Middle frontal gyrus (tissue), 1 donor: ENCODE data around the gene MMEL1.
"Not testable (repeated sequence)": the region's sequence is repeated elsewhere in the genome, so short reads cannot be mapped to it uniquely, and the experiment has no call there.

Experiments used
- DNase-seq: peaks from one replicate; pipeline ENCODE4 v3.0.0-alpha.2; 2015; ENCODE audit warnings: low spot score; ENCODE audit errors: extremely low spot score

The MMEL1 gene

GRCh38 chr1:2577565-2578075, 55.2 kb downstream of the MMEL1 start:
- not testable (repeated sequence) for DNase-seq

- no peak for DNase-seq
Observed at GRCh38 chr1:2575801-2576663, 56.8 kb downstream of the MMEL1 start.

- no peak for DNase-seq
Observed at GRCh38 chr1:2574350-2574749, 58.5 kb downstream of the MMEL1 start.

DNA sequence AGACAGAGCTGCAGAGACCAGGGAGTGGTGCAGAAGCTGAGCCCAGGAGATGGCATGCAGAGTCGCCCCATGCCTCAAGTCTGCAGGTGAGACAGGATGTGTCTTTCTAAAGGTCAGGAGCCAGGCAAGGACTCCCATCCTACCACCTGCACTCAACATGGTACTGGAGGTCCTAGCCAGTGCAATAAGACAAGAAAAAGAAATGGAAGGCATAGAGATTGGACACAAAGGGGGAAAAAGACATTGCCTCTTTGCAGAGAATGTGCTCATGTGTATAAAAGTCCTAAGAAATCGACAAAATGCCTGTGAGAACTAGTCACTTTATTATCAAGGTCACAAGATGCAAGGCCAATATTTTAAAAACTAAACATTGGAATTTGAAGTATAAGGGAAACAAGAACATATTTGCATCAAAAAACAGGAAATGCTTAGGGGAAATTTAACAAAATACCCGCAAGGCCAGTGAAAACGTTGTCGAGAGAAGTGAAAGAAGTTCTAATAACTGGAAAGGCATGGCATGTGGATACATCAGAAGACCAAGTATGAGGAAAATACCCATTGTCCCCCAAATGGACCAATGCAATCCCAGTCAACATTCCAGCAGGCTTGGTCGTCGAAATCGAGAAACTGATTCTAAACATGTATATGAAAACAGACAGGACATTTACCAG, 59.4 kb downstream of the MMEL1 start:
- no peak for DNase-seq

- DNase-seq = no peak
Observed at GRCh38 chr1:2571348-2571747, 61.5 kb downstream of the MMEL1 start.

DNA sequence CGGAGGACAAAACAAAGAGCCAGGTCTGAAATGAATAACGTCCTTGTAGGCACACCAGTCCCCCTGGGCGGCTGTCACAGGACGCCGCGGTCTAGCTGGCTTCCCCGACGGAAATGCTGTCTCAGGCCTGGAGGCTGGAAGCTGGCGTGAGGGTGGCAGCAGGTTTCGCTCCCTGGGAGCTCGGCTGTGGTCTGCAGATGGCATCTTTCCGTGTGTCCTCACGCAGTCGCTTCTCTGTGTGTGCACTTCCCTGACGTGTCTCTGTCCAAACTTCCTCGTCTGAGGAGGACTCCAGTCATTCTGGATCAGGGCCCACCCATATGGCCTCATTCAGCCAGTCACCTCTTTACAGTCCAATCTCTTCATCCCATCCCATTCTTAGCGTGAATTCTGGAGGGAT, 62.5 kb downstream of the MMEL1 start:
- DNase-seq = no peak

- DNase-seq = not testable (repeated sequence)
Observed at GRCh38 chr1:2569703-2570102, 63.1 kb downstream of the MMEL1 start.

DNA sequence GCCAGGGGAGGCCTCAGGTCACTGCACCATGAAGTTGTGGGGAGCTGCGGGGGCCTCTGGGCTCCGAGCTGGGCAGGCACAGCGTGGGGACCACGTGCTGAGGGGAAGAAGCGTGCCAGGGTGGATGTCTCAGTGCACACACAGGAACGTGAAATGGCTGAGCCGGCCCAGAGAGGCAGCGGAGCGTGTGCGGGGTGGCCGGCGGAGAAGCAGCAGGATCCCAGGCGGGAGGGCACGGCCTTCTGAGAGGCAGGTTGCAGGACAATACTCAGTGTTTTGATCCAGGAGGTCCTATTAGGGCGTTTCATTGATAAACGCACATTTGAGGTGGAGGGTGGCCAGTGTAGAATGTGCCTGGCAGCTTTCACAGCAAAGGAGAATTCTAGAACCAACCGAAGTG, 63.8 kb downstream of the MMEL1 start:
- DNase-seq = no peak

- not testable (repeated sequence) for DNase-seq
Observed at GRCh38 chr1:2568187-2568816, 64.5 kb downstream of the MMEL1 start.

DNA sequence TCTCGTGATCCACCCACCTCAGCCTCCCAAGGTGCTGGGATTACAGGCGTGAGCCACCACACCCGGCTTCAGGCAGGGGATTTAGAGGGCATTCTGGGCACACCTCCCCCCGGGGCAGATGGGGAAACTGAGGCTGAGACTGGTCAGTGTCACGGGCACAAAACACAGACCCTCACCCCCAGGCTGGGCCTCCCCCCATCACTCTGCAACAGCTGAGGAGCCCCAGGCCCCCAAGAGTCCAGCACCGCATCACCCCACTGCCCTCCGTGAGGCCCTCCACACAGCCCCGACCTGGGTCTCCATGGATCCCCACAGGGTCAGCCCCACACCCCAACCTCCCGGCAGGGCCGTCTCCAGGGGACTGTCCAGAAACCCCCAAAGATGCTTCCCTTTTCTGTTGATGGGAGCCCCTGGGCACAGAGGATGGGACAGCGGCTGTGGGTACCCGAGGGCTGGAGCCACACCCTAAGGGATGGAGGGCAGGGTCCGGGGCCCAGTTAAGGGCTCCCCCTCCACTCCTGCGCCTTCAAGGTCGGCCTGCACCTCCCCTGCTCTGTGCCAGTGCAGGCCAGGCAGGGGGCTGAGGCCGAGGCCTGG, 65.6 kb downstream of the MMEL1 start:
- no peak for DNase-seq

DNA sequence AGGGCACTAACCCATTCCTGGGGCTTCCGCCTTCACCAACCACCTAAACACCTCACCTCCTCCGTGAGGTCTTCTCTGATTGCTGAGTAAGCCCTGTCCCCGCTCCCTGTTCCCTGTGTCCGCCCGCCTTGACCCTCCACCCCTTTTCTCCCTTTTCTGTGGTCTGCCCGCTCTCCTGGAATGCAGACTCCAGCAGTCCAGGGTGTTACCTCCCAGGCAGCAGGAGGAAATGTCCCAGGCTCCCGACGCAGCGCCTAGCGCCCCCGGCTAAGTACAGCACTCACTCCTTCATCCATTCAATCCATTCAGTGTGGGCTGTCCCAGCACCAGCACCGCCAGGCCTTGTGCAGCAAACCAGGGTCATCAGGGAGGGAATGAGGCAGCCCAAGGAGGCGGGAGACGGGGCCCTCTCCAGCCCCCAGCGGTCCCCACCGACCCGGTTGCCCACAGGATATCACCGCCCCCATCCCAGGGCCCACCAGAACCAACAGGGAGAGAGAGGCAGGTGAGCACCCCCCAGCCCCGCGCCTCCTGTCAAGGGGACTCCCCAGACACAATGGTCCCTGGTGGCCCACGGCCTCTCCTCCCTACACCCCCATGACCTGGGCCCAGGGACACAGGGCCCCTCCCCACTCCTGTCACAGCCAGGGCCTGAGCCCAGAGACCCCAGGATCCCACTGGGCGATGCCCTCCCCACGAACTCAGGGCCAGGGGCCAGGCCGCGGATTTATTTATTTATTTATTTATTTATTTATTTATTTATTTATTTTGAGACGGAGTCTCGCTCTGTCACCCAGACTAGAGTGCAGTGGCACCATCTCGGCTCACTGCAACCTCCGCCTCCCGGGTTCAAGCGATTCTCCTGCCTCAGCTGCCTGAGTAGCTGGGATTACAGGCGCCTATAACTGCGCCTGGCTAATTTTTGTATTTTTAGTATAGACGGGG, 66.4 kb downstream of the MMEL1 start:
- DNase-seq = no peak

GRCh38 chr1:2564815-2565374, 67.9 kb downstream of the MMEL1 start:
- DNase-seq = no peak

DNA sequence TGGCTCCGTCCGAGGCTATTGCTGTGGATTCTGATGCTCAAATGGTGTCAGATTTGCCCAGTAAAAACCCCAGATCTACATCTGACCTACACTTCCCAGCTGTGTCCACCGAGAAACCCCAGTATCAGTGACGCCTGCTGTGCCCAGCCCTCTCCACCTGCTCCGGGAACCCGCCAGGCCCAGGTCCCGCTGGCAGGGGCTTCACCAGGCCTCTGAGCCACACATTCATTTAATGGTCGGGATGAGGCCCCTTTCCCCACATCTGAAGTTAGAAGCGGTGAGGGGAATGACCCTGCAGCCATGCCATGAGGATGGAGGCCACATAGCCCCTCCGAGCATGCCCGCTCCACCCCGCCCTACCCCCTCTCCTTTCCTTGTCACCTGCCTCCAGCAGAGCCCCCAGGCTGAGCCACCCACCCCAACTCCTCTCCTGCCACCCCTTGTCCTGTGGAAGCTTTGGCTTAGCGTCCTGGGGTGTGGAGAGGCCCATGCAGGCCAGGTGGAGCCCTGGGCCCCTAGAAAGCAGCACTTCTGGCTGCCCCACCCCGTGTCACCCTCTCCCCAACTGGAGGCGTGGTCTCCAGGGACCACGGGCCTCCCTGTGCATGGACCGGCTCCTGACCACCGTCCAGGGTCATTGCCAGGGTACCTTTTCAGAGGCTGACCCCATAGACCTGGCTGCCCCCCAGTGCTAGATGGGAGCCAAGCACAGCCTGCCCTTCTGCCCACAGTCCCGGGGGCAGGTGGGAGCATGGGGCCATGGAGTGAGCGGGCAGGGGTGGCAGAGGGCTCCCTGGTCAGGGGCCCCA, 68.6 kb downstream of the MMEL1 start:
- DNase-seq = no peak

- no peak for DNase-seq
Observed at GRCh38 chr1:2563205-2563604, 69.6 kb downstream of the MMEL1 start.

- DNase-seq = no peak
Observed at GRCh38 chr1:2561898-2562895, 70.6 kb downstream of the MMEL1 start.

GRCh38 chr1:2561446-2561845, 71.4 kb downstream of the MMEL1 start:
- no peak for DNase-seq

- DNase-seq = no peak
Observed at GRCh38 chr1:2560299-2561073, 72.3 kb downstream of the MMEL1 start.
